Neural cell (in vitro differentiated cells): ENCODE measurements around the gene DUS2. TPM values are rescaled to one million over a fixed set of nuclear protein-coding genes. Genes with fewer than 3 reads are reported as not detected.

Source experiments
- H2AFZ ChIP-seq: fragments of 200-600, 300-800 bp; sonication (generic), shearing (Covaris generic); 2 replicates; pipeline ENCODE4 v1.6.0; 2014; ENCODE audit warnings: low read depth, mild to moderate bottlenecking, antibody characterized with exemption, low read length, moderate library complexity
- H3F3A ChIP-seq: fragments of 200-600 bp; shearing (Covaris generic); 2 replicates; pipeline ENCODE4 v1.6.1; 2016; ENCODE audit warnings: mild to moderate bottlenecking, moderate library complexity, mixed read lengths, antibody characterized with exemption, low read length; ENCODE audit not compliant: insufficient read depth, poor library complexity, severe bottlenecking
- H3K27ac ChIP-seq: fragments of 200-600, 300-800 bp; sonication (generic), shearing (Covaris generic); 2 replicates; pipeline ENCODE4 v1.5.1; 2014; ENCODE audit warnings: mild to moderate bottlenecking, low read length, moderate library complexity
- H3K27me3 ChIP-seq: fragments of 300-800, 200-600 bp; sonication (generic), shearing (Covaris generic); 2 replicates; pipeline ENCODE4 v1.6.0; 2014; ENCODE audit warnings: mild to moderate bottlenecking, low read depth, low read length, moderate library complexity; ENCODE audit not compliant: insufficient read depth
- H3K36me3 ChIP-seq: fragments of 300-800, 200-600 bp; sonication (generic), shearing (Covaris generic); 2 replicates; pipeline ENCODE4 v1.5.1; 2014; ENCODE audit warnings: mild to moderate bottlenecking, antibody characterized with exemption, low read length, moderate library complexity; ENCODE audit not compliant: insufficient read depth
- H3K4me2 ChIP-seq: fragments of 300-800, 200-600 bp; sonication (generic), shearing (Covaris generic); 2 replicates; pipeline ENCODE4 v1.6.0; 2014; ENCODE audit warnings: mild to moderate bottlenecking, low read length
- H3K4me3 ChIP-seq: fragments of 300-800, 200-600 bp; sonication (generic), shearing (Covaris generic); 2 replicates; pipeline ENCODE4 v1.5.1; 2014; ENCODE audit warnings: mild to moderate bottlenecking, low read length, moderate library complexity
- H3K79me2 ChIP-seq: fragments of 200-600 bp; shearing (Covaris generic); replicated peaks from 2 replicates; pipeline ENCODE4 v1.6.0; 2014; ENCODE audit warnings: mild to moderate bottlenecking, low read length, moderate library complexity; ENCODE audit not compliant: insufficient read depth
- H3K9ac ChIP-seq: fragments of 300-800, 200-600 bp; sonication (generic), shearing (Covaris generic); 2 replicates; pipeline ENCODE4 v1.6.1; 2016; ENCODE audit warnings: mild to moderate bottlenecking, low read length, mixed read lengths
- H3K9me2 ChIP-seq: fragments of 200-600 bp; shearing (Covaris generic); 2 replicates; pipeline ENCODE4 v1.6.1; 2016; ENCODE audit warnings: mild to moderate bottlenecking, low read length, mixed read lengths; ENCODE audit not compliant: insufficient read depth
- H3K9me3 ChIP-seq: fragments of 200-600, 300-800 bp; sonication (generic), shearing (Covaris generic); 2 replicates; pipeline ENCODE4 v1.6.1; 2016; ENCODE audit warnings: mild to moderate bottlenecking, mixed run types, low read length, moderate library complexity, mixed read lengths
- H4K20me1 ChIP-seq: fragments of 200-600 bp; shearing (Covaris generic); 2 replicates; pipeline ENCODE4 v1.6.1; 2016; ENCODE audit warnings: mild to moderate bottlenecking, mixed run types; ENCODE audit not compliant: insufficient read depth
- EP300 ChIP-seq: fragments of 450-650 bp; conservative IDR thresholded peaks from 2 replicates; pipeline ENCODE4 v1.6.1; 2014; ENCODE audit warnings: antibody characterized with exemption, mild to moderate bottlenecking, moderate library complexity; ENCODE audit not compliant: poor library complexity, severe bottlenecking
- EZH2 ChIP-seq: fragments of 200-600, 300-800 bp; shearing (Covaris generic), sonication (generic); IDR thresholded peaks from 2 replicates; pipeline ENCODE4 v1.6.1; 2014; ENCODE audit warnings: antibody characterized with exemption, low read length, borderline replicate concordance, mild to moderate bottlenecking; ENCODE audit not compliant: insufficient read depth, poor library complexity, severe bottlenecking
- MXI1 ChIP-seq: fragments of 450-650 bp; conservative IDR thresholded peaks from 2 replicates; pipeline ENCODE4 v1.6.1; 2014; ENCODE audit warnings: antibody characterized with exemption, mild to moderate bottlenecking; ENCODE audit not compliant: poor library complexity, severe bottlenecking
- POLR2AphosphoS5 ChIP-seq: IDR thresholded peaks from 2 replicates; pipeline ENCODE4 v1.6.1; 2012
- RAD21 ChIP-seq: fragments of 450-650 bp; conservative IDR thresholded peaks from 2 replicates; pipeline ENCODE4 v1.6.1; 2014; ENCODE audit warnings: antibody characterized with exemption, mild to moderate bottlenecking, moderate library complexity
- SMC3 ChIP-seq: fragments of 450-650 bp; conservative IDR thresholded peaks from 2 replicates; pipeline ENCODE4 v1.6.1; 2014; ENCODE audit warnings: antibody characterized with exemption, mild to moderate bottlenecking, moderate library complexity; ENCODE audit not compliant: poor library complexity
- TAF1 ChIP-seq: IDR thresholded peaks from 2 replicates; pipeline ENCODE4 v1.6.1; 2012; ENCODE audit warnings: low read depth
- polyA plus RNA-seq: library from polyadenylated mRNA; depleted of rRNA; stranded (reverse); fragments of >200 nt; gene quantifications from 2 replicates; pipeline ENCODE4 v1.2.3, GENCODE V29; 2014
- TF ChIP-seq, protein P1 (sequence below): fragments of 450-650 bp; IDR thresholded peaks from 2 replicates; pipeline ENCODE4 v1.5.1; 2014; ENCODE audit warnings: antibody characterized with exemption, mild to moderate bottlenecking, moderate library complexity; ENCODE audit not compliant: poor library complexity, severe bottlenecking
- TF ChIP-seq, protein P2 (sequence below): IDR thresholded peaks from 2 replicates; pipeline ENCODE4 v1.6.1; 2012; ENCODE audit warnings: borderline replicate concordance

Gene DUS2
- polyA plus RNA-seq, 1 donor from 2014 or later = 22.4 TPM

DNA sequence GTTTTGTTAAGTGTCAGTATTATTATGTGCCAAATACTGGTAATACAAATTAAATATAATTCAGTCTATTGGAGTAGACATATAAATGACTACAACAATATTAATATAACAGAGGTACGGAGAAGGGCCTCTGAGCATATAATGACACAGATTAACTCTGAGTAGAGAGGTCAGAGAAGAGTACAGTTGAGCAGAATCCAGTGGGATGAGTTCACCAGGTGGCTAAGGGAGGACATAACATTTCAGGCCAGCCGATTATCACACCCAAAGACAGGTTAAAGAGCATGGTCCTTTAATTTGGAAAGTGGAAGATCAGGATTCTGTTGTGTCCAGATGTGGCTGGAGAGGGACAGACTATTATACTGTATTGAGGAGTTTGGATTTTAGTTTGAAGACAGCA lies 73.4 kb downstream of the DUS2 start:
- no peak overlapping the region for H3K4me2 ChIP-seq
- H3K4me3 ChIP-seq = no peak overlapping the region
- no peak overlapping the region for H3K9ac ChIP-seq
- H3K27me3 ChIP-seq = no peaks in the 10 kb centered on the region
- H3F3A ChIP-seq = no peaks in the 10 kb centered on the region
- H4K20me1 ChIP-seq = no peaks in the 10 kb centered on the region
- no peak overlapping the region for H3K27ac ChIP-seq
- no peaks in the 10 kb centered on the region for H3K36me3 ChIP-seq
- no peaks in the 10 kb centered on the region for H3K9me3 ChIP-seq
- no peak for TF ChIP-seq TAF1
- TF ChIP-seq MXI1 = no peak
- TF ChIP-seq, protein P1, sequence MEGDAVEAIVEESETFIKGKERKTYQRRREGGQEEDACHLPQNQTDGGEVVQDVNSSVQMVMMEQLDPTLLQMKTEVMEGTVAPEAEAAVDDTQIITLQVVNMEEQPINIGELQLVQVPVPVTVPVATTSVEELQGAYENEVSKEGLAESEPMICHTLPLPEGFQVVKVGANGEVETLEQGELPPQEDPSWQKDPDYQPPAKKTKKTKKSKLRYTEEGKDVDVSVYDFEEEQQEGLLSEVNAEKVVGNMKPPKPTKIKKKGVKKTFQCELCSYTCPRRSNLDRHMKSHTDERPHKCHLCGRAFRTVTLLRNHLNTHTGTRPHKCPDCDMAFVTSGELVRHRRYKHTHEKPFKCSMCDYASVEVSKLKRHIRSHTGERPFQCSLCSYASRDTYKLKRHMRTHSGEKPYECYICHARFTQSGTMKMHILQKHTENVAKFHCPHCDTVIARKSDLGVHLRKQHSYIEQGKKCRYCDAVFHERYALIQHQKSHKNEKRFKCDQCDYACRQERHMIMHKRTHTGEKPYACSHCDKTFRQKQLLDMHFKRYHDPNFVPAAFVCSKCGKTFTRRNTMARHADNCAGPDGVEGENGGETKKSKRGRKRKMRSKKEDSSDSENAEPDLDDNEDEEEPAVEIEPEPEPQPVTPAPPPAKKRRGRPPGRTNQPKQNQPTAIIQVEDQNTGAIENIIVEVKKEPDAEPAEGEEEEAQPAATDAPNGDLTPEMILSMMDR = no peak
- TF ChIP-seq, protein P2, sequence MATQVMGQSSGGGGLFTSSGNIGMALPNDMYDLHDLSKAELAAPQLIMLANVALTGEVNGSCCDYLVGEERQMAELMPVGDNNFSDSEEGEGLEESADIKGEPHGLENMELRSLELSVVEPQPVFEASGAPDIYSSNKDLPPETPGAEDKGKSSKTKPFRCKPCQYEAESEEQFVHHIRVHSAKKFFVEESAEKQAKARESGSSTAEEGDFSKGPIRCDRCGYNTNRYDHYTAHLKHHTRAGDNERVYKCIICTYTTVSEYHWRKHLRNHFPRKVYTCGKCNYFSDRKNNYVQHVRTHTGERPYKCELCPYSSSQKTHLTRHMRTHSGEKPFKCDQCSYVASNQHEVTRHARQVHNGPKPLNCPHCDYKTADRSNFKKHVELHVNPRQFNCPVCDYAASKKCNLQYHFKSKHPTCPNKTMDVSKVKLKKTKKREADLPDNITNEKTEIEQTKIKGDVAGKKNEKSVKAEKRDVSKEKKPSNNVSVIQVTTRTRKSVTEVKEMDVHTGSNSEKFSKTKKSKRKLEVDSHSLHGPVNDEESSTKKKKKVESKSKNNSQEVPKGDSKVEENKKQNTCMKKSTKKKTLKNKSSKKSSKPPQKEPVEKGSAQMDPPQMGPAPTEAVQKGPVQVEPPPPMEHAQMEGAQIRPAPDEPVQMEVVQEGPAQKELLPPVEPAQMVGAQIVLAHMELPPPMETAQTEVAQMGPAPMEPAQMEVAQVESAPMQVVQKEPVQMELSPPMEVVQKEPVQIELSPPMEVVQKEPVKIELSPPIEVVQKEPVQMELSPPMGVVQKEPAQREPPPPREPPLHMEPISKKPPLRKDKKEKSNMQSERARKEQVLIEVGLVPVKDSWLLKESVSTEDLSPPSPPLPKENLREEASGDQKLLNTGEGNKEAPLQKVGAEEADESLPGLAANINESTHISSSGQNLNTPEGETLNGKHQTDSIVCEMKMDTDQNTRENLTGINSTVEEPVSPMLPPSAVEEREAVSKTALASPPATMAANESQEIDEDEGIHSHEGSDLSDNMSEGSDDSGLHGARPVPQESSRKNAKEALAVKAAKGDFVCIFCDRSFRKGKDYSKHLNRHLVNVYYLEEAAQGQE = no peak
- no peak for TF ChIP-seq POLR2AphosphoS5
- TF ChIP-seq SMC3 = no peak
- no peak for TF ChIP-seq EZH2
- no peak for TF ChIP-seq RAD21
- TF ChIP-seq EP300 = no peak
- no peak overlapping the region for H2AFZ ChIP-seq
- no peaks in the 10 kb centered on the region for H3K9me2 ChIP-seq
- peaks cover 69% of the 10 kb centered on the region for H3K79me2 ChIP-seq

DNA sequence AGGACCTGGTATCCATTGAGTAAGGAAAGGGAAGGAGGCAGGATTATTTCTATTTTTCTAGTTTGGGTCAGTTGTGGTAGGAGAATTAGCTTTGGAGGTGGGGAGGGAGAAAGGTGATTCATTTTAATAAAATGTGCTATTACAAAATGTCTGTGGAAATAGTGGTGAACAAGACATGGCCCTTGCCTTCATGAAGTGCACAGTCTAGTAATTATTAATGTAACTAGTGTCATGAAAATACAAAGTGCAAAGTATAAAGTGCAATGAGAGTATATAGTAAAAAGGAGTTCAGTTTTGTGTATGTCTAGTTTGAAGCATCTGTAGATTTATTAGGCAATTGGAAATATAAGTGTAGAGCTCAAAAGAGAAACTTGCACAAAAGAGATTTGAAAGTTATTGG lies 74.0 kb downstream of the DUS2 start:
- Histone ChIP-seq H3K9me2 (no peaks in the 10 kb centered on the region), H4K20me1 (no peaks in the 10 kb centered on the region)
- TF ChIP-seq, protein P2 = no peak
- TF ChIP-seq EP300 (no peak), RAD21 (no peak), MXI1 (no peak), POLR2AphosphoS5 (no peak), TAF1 (no peak), SMC3 (no peak), EZH2 (no peak)
- TF ChIP-seq, protein P1 = no peak

More for the DNA sequence above, 74.0 kb downstream of the DUS2 start:
- Histone ChIP-seq H3K79me2 (peaks cover 66% of the 10 kb centered on the region), H3K9ac (no peak overlapping the region), H3F3A (no peaks in the 10 kb centered on the region), H3K27ac (no peak overlapping the region), H3K4me2 (no peak overlapping the region), H3K4me3 (no peak overlapping the region), H3K27me3 (no peaks in the 10 kb centered on the region), H2AFZ (no peak overlapping the region), H3K9me3 (no peaks in the 10 kb centered on the region), H3K36me3 (no peaks in the 10 kb centered on the region)
